Fibroblast of skin of left biceps (primary cell): ENCODE measurements around the gene CFAP221.
A peak's percentile ranks its signal among the peaks of the same experiment; 100 is the strongest.

Experiments used
- DNase-seq, 2 experiments: peaks; one replicate each; pipeline ENCODE4 v3.0.0-alpha.2; 2013; ENCODE audit warnings: low read depth in 2 of 2

The CFAP221 gene

DNA sequence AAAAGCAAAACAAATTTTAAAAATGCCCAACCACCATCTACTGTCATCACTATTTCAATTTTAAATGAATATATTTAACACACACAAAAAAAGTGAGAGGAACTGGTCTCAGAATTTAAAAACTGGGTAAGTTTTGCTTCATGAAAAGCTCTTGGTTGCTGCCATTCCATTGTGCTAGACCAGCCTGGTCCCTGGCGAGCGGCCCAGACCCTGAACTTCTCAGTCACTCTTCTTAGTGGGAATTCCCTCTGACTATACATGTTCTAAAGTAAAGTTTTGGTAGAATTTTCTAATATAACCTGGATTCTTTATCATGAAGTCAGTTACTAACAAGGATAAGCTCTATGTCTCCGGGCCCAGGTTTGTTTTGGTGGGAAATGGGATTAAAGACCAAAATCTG, 99.9 kb downstream of the CFAP221 start:
- no peak for DNase-seq

DNA sequence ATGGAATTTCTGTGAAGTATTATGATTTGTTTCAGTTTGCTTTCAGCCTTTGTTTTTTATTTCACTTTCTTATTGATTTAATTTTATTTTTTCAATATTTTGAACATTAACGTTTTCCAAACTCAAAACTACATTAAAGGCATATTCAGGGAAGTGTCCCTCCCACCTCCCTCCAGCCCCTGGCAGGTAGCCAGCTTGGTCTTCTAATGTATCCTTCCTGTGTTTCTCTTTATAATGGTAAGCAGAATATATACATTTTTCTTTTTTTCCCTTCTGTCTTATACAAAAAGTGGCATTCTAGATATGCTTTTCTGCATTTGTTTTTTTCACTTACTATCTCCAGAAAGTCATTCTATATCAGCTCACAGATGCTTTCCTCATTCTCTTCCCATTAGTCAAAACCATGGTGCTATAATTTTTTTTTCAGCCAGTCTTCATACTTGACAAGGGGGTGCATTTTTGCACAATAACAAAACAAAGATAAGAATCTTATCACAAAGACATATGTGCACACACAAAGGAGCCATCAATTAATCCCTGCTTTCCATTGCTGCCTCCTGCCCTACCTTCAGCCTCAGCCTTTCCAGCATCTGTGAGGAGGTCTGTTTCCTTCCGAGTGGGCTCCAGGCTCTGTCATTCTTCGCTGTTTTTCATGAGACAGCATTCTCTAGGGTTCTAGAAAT, 101.1 kb downstream of the CFAP221 start:
- peak in 1 of 2 experiments; percentile 13 for DNase-seq

DNA sequence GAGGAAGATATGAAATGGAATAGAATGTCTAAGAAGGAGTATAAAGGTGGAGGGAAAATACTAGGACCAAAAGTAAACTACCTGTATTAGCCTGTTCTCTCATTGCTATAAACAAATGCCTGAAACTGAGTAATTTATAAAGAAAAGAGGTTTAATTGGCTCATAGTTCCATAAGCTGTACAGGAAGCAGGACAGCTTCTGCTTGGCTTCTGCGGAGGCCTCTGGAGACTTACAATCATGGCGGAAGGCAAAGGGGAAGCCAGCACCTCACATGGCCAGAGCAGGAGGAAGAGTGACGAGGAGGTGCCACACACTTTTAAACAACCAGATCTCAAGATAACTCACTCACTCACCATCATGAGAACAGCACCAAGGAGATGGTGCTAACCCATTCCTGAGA, 101.9 kb downstream of the CFAP221 start:
- DNase-seq: no peak

DNA sequence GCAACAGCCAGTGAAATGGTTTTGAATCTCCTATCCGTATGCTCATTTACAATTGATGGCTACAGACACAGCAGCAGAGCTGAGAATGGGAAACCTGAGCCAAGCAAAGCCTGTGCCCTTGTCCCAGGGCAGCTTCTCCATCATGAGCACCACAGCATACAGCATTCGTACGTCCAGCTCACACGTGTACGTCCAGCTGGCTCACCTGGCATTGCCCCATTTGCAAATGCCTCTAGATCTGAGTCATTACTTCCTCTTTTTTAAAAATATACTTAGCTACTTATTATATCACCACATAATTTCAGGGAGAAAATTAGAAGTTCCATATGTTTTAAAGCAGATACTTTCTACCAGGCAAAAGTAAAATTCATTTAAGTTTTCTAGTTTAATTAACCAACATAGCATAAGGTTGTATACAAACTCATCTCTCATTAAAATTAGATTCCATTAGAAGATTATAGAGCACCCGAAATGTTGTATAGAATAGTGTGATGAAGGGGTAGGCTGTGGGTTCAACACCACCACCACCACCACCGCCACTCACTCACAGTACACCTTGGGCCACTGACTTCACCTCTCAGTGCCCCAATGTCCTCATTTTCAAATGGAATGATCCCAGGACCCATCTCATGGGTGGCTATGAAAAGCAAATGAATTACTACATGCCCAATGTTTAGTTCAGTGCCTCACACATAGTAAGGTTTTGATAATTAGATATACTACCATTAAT, 103.4 kb downstream of the CFAP221 start:
- DNase-seq: no peak

DNA sequence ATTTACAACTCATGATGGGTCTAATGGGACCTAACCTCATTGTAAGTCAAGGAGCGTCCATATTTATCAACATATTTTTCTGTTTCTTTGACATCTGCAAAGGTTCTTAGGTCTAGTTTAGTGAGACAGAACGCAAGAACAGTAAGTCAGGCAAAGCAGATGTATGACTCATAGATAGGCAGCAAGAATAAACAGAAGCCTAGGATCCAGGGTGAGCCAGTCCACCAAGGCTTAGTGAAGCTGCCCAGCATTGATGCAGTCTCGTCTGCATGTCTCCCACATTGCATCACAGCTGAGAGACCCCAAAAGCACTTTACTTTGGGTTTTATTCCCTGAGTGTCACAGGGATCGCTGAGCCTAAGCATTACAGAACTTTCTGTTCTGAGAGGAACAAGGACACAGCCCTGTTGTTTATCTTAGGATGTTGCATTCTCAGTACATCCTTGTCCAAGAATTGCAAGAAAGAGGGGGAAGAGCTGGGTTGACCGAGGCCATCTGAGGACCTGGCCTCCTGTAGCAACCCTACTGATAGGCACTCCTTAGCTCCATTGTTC, 105.2 kb downstream of the CFAP221 start:
- DNase-seq: no peak

DNA sequence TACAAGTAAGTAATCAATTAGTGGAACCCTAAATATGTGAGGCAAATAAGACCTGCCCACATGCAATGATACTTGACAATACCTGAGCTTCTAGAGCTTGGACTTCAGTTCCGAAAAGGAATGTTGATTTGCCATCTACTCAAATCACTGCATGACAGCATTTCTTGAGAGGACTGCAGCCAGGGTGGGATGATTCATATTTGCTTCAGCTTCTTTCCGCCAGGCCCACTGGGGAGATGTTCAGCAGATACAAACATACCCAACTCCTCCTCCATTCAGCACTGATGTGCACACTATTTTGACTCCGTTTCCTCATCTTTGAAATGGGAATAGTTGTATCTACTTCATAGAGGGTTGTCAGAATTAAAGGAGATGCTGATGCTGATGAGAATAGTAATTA, 106.0 kb downstream of the CFAP221 start:
- no peak for DNase-seq

DNA sequence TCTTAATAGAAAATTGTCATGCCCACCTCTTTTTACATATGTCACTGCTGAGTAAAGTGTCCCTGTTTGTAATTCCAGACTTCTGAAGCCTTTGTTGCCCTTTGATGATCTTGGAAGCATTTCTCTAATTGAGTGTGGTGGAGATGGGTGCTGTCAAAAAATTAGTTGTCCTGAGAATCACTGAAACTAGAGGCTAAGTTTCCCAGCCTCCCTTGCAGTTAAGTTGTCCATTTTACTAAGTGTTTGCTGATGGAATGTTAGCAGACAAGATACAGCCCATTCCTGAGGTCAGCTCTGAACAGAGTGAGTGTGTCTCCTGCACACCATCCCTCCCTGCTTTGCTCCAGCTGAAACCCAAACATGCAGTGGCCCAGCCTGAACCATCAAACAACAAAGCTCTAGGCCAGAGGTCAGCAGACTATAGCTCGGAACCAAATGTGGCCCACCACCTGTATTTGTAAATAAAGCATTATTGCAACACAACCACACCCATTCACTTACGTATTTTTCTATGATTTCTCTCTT, 106.7 kb downstream of the CFAP221 start:
- no peak for DNase-seq

DNA sequence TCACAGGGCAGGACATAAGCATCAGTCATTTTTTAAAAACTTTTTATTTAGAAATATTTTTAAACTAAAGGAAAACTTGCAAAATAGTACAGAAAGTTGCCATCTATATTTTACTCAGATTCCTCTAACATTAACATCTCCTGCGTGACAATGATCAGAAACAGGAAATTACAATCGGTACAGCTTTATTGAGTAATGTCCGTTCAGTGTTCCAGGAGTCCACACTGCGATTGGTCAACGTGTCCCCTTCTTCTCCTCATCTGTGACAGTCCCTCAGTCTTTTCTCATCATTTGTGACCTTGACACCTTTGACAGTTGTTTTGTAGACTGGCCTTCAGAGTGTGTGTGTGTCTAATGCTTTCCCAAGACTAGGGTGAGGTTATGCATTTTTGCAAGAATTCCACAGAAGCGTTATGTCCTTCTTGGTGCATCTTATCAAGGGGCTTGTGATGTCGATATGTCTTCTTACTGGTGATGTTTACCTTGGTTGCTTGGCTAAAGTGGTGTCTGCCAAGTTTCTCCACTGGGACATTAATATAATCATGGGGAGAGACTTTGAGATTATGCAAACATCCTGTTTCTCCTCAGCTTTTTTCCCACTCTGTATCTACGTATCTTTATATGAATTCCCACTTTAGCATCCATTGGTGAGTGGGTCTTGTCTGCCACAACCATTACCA, 113.4 kb downstream of the CFAP221 start:
- no peak for DNase-seq

DNA sequence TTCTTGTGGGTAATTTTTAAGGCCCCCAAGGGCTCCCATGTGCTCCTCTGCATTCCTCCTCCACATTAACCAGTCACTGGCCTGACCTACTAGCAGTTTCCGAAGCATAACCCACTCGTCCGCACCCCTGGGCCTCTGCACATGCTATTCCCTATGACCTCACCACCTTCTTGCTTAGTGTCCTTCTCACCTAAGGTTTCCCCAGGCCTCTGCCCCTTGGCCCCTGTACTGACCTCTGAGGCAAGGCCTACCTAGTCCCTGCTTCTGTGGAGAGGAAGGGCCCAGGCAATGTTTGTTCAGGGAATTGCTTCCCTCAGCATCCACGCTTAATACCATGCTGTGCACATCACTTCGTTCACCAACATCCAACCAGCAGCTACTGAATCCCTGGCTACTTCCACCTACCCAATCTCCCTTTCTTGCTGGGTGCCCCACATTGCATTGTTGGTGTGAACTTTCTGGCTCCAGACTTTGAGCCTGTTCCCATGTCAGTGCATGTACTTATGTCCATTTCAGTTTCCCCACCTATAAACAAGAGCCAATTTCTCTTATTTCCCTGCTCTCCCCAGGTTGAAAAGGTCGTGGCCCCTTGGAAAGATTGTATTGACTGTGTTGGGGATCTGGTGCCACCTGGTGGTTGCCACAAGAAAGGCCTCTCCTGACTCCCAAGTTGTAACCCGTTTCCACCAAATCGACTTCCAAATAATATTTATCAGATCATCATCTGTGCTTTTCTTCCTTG, 115.5 kb downstream of the CFAP221 start:
- no peak for DNase-seq

DNA sequence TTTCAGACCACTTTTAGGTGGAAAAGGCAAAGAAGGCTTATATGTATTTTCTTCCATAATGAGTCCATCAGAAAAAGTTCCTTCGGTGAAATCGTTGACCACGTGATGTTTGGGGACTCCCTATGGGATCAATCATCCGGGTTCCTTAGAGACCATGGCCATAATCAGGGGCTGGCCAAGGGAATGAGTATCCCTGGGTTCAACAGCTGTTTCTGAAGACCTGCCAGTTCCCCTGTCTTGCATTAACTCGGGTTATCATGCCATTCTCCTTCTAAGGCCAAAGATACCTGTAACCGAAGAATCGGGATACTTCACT, 116.1 kb downstream of the CFAP221 start:
- no peak for DNase-seq

DNA sequence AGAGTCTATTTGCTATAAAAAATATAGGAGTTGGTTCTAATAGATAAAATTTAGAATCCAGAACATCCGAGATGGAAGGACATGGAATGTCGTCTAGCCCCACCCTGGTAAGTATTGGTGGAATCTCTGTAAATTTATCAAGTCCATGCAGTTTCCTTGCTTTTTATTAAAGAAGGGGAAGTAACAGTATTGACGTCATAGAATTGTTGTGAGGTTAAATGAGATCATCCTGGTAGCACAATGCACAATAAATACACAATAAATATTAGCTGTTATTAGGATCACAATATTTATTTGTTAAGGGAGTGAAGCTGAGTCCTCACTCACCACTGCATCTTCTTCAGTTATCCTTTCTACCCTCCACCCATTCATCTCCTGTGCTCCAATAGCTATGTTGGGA, 118.0 kb downstream of the CFAP221 start:
- no peak for DNase-seq

DNA sequence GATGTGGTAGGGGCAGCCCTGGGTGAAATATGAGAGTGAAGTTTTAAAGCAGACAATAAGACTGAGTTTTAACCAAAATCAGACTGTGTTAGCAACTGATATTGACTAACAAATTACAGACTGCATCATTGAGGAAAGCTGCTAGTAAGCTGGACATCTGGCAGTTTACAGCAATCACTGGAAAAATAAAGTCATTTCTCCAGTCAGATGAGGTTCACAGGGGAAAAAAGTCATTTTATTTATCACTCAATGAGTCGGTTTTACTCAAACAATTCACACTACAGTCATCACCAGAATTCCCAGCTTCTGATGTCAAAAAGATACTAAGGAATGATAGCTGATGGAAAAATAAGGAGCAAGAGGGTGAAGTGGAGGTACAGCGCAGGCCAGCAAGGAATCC, 124.3 kb downstream of the CFAP221 start:
- DNase-seq: no peak

DNA sequence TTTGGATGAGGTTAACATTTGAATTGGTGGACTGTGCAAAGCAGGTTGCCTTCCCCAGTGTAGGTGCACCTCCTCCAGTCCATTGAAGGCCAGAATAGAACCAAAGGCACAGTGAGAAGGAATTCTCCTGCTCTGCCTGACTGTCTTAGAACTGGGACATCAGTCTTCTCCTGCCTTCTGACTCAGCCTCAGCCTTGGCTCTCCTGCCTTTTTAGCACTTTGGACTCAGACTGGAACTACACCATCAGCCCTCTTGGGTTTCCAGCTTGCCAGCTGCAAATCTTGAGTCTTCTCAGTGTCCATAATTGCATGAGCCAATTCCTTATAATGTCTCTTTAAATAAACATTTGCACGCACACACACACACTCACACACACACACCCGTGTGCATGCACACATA, 126.8 kb downstream of the CFAP221 start:
- no peak for DNase-seq

DNA sequence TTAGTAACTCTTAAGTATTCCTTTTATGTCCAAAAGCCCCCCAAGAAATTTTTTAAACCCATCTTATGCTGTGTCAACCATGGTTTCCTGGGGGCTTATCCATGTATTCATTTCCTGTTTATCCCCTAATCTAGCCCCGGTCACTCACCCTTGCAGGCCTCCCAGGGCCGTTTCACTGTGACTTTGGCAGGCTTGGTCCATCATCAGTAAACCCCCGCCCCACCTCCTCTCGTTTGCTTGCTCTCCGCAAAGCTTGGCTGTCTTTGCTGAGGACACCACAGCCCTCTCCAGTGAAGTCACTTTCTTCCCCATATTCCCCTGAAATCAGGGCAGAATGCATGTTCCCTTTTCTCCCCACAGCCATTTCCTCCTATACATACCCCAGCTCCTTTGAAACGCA, 127.5 kb downstream of the CFAP221 start:
- no peak for DNase-seq

DNA sequence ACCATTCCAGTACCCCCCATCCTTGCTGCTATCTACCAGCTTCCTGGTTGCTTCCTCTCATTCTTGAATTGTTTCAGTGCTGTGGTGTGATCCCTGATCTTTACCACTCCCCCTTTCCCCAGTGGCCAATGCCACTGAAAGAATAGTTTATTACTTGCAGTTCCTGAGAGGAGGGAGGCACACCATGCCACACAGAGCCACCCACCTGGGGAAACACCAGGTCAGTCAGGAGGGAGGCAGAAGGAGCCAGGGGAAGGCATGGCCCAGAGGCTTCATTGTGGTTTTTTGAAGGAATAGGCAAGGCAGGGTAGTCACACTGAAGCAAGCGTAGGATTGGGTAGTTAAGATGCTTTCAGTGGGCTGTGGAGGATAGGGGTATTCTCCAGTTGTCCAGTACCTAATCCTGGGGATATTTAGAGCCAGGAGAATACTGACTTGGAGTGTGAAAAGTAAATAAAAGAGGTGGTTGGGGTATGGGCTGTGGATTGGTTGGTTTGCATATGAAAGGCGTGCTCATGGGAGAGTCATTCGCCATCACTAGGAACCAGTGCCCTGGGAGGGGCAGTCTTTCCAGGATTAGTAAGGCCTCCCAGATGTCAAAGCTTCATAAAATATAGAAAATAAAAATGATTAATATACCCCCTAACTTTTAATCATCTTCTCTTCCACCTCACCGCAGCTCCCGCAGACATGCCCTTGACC, 128.1 kb downstream of the CFAP221 start:
- no peak for DNase-seq

DNA sequence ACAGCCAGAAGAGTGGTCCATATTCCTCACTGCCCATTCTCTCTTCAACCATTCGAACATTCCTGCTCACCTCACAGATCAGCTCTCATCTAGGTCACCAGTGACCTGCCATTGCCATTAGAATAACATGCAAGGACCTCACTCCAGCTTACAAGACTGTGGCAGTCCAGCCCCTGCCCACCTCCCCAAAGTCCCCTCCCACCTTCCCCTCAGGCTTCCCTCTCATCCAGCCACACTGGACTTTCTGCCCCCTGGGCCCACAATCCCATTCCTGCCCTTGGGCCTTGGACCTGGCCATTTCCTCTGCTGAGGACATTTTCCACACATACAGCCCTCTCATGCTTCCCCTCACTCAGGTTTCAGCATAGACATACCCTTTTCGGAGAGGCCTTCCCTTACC, 129.5 kb downstream of the CFAP221 start:
- no peak for DNase-seq

DNA sequence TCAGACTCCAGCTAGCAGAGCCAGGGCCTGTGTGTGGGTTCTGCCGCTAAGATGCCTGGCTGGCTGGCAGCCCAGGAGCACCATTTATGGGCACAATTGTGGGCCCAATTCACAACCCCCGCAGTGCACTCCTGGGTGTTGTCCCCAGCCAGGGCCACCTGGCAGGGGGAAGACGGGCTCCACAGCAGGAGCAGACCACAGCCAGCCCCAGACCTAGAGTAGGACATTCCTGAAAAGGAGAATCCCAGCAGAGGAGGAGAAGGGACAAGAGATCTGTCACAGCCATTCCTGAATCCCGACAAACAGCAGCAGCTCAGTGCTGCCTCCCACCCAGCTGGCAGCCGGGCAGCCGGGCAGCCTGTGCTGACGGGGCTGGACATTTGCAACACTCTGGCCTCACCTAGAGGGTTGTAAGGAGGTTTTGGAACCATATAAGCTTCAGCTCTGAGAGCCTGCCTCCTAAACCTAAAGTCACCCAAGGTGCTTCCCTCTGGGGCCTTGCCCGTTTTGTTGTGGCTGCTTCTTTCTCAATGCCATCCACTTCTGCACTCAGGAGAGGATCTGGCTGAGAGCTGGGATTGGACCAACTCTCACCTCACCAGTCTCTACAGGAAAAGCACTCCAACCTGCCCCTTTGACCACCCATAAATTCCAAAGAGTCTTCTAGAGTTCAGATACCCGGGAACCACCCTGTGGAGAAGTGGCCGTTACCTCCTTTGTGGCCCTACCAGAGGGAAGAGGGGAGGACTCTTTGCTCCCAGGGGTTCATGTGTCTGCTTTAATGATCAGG, 130.7 kb downstream of the CFAP221 start:
- DNase-seq: no peak

DNA sequence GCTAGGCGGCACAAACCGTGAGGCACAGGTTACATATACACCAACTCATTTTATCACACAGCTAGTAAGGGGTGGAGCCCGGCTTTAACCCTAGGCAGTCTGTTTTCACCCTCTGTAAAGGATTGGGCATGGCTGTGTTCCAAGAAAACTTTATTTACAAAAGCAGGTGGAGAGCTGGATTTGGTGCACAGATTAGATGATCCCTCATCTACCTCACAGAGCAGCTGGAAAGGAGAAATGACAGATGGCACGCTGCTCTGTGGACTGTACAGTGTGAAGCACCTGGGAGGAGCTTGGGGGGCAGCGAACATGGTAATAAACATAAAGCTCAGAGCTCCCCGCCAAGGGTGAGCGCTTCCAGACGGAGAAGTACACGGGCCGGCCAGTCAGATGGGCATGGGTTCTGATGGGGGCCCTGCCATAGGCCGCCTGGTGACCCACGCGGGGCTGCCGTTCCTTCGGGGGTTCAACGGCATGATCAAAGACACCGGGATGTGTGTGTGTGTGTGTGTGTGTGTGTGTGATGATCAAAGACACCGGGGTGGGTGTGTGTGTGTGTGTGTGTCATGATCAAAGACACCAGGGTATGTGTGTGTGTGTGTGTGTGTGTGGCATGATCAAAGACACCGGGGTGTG, 133.9 kb downstream of the CFAP221 start:
- DNase-seq: no peak

DNA sequence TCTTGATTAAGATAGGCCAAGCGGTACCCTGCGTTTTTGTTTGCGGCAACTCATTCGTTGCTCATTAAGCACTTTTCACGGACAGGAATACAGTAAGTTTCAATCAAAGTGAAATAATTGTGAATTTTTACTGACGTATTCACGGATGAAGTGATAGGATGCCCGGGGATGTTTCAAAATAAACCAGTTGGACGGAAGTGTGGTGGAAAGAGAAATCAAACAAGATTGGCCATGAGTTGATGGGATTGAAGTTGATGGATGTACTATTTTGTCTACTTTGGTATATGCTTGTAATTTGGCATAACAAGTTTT, 135.2 kb downstream of the CFAP221 start:
- DNase-seq: no peak

DNA sequence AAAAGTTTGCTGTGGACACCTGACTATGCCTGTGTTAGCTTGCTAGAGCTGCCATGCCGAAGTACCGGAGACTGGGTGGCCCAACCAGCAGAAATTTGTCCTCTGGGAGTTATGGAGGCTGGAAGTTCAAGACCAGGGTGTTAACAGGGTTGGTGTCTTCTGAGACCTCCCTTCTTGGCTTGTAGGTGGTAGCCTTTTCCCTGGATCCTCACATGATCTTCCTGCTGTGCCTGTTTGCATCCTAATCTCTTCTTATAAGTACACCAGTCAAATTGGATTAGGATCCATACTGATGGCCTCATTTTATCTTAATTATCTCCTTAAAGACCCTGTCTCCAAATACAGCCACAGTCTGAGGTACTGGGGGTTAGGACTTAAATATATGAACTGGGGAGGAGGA, 135.6 kb downstream of the CFAP221 start:
- no peak for DNase-seq
